Nucleus accumbens (tissue), 56 donors: ENCODE measurements around the gene PLAAT4.
"Not testable (repeated sequence)": the region's sequence is repeated elsewhere in the genome, so short reads cannot be mapped to it uniquely, and the experiment has no call there.

Source experiments
- DNase-seq, 56 donors: peaks; one replicate each; lab custom pipeline; 2025; lab: John Stamatoyannopoulos, UW

The PLAAT4 gene

DNA sequence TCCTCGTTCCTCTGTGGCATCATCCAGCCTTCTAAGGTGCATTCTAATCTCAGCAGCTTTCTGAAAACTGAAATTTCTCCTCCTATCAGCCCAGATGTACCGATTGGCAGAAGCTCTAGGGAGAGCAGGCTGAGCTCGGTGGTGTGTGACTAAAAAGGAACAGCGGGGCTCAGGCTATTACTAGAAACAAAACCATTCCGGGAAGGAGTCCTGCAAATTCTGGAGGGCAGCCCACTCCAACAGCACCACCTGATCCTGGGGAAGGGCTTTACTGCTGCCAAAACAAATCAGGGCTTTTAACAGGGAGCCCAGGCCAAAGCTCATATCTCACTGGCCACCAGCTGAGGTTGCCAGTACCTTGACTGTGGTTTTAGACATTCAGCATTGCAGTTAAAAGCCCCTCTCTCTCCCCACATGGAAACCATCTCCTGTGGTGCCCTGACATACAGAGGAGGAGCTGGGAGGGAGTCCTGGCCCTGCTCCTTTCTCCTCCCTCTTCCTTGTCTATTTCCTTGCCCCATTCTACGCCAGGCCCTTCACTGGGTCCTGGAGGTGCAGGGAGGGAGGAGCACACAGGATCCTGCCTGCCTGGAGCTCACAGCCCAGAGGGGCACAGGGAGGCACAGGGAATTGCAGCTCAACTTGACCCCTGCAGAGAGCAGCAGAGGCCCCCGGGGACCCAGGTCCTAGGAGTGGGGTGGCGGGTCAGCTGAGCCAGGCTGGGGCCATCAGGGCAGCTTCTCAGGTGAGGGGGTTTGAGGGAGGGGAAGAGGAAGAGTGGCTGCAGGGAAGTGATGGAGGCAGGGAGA lies 889 bp downstream of the PLAAT4 start:
- peak in 48 of 56 donors; percentile 19 to 77 (median 54) for DNase-seq

DNA sequence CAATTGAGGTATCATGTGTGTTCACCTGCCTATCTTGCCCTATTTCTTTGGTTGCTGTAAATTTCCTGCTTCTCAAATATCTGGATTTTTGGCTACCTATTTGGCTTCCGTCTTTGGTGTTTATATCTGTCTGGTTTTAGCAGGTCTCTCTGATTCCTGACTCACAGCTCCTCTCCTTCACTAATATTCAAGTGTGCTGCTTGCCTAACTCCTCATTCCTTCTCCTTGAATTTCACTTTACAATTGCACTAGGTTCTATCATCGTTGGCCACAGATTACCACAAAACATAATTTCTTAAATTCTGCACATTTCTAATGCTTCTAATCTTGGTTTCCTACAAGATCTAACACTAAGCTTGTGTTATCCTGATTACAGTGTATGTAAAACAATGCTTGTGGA lies 5.9 kb downstream of the PLAAT4 start:
- DNase-seq = not testable (repeated sequence)

DNA sequence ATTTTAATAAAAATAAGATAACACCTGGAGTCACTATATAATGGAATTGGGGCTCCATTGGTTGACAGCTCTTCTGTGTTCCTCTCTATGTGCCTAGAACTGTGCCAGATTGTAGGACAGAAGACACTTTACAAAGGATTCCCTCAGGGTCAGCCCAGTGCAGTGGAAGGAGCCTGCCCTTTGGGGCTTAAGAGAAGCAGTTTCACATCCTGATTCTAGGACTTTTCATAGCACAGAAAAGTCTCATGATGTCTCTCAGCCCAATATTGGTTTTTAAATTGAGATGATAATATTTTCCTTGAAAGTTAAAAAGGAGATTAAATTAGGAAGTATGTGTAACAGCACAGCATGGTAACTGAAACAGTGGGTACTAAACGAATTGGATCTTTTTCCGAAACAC lies 7.1 kb downstream of the PLAAT4 start:
- DNase-seq = no peak

DNA sequence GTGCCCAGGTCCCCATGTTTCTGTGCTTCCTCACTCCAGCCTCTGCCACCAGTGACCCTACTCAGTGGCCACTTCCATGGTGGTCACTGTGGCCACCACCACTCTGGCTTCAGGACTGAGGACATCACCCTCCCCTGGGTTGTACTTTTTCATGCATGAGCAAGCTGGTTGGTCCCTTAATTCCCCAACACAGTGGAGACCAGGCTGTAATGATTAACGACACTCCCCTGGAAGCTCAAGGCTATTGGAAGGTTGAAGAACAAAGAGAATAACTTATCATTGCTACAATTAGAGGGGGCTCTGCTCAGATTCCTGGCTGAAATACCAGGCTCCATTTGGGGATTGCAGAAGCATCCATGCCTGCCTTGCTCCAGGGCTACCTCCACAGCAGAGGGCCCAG lies 10.5 kb downstream of the PLAAT4 start:
- no peak for DNase-seq

DNA sequence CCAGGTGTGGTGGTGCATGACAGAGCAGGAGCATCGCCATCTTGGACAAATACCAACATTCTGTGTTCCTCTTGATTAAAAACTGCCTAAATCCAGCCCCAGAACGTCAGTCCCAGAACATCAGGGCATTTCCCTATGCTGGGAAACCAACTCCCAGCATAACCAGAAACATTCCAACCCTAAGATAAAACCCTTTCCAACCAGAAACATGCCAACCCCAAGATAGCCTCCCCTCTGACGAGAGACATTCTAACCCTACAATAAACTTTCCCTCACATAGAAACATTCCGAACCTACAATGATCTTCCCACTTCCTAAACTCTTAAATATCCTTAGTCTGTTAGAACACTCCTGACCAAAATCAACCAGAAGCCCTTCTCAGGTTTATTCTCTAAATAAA lies 11.6 kb downstream of the PLAAT4 start:
- no peak for DNase-seq

DNA sequence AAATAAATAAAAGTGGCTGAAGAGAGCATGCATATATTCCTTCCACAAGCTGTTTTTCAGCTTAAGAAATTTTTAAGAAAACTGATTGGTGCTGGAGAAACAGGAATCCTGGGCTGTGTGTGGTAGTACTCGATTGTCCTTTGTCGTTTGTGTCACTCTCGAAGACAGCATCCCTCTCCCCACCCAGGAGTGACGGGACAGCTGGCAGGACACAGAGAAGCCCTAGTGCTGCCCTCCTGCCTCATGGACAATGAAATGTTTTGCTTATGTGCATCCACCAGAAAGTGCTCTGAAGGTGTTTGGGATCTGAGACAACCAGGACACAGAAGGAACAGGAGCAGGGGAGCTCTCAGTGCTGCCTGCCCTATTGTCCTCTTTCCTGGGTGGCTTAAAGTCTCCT lies 12.8 kb downstream of the PLAAT4 start:
- peak in 19 of 56 donors; percentile 9 to 43 (median 32) for DNase-seq

DNA sequence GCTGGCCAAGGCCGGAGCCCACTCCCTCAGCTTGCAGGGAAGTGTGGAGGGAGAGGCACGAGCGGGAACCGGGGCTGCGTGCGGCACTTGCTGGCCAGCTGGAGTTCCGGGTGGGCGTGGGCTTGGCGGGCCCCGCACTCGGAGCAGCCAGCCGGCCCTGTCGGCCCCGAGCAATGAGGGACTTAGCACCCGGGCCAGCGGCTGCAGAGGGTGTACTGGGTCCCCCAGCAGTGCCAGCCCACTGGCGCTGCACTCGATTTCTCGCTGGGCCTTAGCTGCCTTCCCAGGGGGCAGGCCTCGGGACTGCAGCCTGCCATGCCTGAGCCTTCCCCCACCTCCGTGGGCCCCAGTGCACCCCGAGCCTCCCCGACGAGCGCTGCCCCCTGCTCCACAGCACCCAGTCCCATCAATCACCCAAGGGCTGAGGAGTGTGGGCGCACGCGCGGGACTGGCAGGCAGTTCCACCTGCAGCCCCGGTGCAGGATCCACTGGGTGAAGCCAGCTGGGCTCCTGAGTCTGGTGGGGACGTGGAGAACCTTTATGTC lies 13.6 kb downstream of the PLAAT4 start:
- DNase-seq = not testable (repeated sequence)

DNA sequence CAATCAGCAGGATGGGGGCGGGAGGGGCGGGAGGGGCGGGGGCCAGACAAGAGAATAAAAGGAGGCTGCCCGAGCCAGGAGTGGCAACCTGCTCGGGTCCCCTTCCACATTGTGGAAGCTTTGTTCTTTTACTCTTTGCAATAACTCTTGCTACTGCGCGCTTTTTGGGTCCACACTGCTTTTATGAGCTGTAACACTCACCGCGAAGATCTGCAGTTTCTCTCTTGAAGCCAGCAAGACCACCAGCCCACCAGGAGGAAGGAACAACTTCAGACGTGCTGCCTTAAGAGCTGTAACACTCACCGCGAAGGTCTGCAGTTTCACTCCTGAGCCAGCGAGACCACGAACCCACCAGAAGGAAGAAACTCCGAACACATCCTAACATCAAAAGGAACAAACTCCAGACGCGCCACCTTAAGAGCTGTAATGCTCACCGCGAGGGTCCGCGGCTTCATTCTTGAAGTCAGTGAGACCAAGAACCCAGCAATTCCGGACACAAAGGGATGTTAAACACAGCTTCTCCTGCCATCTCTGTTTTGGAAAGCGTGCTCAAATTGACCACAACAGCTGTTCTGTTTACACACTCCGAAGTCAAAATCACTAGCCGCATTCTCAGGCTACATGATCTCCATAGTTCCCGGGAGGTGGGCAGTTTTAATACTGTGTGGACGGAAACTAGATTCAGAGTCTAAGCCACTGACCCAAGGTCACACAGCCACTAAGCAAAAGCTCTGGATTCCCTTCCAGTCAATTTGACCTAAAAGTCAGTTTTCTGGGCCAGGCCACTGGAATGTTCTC lies 14.7 kb downstream of the PLAAT4 start:
- no peak for DNase-seq

DNA sequence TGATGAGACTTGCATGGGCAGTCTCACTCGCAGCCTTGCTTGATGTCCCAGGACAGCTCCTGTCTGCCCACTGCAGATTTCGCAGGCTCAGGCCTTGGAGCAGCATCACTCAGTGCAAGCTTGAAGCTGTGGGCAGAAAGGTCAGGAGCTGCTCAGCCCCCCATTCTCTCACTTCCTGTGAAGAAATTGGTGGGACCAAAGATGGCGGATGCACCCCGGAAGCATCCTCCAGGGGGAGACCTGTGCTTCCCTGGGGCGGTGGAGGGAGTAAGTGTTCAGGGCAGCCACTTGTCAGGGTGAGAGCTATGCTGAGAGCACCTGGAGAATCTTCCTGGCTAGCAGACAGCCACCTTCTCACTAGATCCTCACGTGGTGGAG lies 15.3 kb downstream of the PLAAT4 start:
- no peak for DNase-seq

DNA sequence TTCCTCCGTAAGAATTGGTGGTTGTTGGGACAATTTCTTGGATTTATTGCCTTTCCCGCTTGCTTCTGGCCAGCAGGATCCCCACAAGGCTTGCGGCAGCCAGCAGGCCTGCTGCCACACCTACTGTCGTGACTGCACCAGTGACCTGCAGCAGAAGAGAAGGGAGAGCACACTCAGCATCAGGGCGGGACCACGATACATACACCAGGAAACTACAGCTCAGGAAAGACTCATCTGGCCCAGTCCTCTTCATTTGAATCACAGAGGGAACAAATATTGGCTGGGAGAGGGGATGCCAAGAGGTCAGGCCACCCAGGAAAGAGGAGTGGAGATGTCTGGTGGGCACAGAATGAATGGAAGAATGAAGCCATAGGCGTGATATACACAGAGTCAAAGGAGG lies 16.3 kb downstream of the PLAAT4 start:
- DNase-seq = no peak

DNA sequence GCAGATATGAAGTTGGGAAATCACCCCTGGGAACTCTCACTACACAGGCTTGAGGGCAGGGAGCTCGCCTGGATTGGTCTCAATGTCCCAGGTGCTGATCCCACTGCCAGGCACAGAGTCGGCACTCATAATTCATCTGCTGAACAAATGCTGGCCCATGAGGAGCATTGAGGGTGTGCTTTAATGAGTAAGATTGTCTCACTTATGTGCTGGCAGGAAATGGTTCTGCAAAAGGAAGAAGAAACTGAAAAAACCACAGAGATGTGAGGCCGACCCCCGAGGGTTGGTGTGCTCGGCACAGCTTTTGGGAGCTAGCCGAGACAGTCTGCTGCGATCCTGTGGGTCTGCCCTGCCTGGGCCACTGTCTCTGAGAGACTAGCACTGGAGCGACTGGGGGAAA lies 17.2 kb downstream of the PLAAT4 start:
- no peak for DNase-seq

DNA sequence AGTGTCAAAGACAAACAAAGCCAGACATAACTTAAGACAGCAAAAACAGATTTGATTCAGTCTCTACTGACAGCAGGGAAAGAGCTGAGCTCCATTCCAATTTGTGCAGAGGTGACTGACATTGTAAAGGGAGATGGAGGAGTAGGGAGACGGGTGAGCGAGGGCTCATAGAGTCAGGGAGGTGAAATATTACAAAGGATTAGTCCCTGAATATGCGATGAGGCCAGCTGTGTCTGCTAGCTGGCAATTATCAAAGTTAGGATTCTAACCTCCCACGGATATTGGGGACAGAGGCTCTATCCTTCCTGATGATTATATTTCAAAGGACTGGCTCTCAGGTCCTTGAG lies 18.2 kb downstream of the PLAAT4 start:
- no peak for DNase-seq

DNA sequence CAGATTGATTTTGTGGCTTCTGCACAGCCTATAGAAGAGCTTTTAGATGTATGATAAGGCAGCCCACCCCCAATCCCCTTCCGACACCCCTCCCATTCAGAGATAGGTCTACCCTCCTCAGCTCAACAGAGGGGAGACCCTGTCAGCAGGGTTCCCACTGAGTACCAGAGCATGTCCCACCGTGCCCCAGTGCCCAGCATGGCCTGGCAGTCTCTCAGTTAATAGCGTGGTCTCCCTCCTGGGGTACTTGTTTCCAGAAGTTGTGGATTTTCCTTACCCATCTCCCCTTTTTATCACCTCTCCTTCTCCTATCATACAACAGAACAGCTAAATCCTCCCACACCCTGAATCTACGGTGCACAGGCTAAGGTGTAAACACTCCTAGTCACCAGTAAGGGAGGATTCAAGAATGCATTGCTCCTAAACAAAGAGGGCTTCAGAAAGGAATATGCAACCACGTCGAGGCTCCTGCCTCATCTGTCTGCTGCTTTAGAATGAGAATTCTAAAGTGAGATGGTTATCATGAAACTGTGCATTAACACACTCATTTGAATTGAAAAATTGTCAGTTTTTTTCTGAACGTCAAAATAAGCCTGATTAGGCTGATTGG lies 19.9 kb downstream of the PLAAT4 start:
- DNase-seq = no peak

DNA sequence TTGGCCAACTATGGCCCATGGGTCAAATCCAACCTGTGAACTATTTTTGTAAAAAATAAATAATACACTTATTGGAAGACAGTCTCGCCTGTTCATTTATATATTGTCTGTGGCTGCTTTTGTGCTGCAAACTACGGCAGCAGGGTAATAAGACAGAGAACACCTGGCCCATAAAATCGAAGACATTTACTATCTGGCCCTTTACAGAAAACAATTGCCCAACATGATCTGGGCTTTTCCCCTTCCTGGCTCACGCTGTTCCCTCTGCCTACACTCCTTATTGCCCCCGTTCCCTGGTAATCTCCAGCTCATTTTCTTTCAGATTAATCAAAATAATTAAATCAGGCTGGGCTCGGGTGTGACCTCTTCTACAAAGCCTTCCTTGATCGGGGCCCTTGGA lies 21.0 kb downstream of the PLAAT4 start:
- no peak for DNase-seq

DNA sequence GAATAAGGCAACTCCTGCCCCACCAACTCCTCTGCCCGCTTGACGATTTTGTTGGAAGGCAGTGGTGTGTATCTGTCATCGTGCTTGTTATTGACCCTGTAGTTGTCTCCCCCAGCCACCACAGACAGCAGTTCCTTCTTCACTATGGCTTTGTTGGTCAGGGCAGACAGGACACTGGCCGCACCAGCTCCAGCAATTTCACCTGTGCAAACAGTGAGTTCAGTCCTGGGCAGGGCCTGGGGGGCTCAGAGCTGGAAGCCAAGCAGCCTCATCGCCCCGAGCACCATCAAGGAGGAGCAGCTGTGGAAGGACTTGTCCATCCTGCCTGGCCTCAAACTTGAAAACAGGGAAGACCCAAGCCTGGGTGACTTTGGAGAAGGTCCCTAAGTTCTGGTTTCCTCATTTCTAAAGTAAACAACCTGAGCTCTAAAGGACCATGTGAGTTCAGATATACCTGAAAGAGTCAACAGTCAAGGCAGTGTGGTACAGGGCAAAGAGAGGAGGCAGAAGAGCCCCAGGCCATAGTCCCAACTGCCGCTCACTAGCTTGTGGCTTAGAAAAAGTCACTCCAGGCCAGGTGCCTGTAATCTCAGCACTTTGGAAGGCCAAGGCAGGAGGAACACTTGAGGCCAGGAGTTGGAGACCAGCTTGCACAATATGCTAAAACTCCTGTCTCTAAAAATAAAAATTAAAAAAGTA lies 22.0 kb downstream of the PLAAT4 start:
- no peak for DNase-seq

DNA sequence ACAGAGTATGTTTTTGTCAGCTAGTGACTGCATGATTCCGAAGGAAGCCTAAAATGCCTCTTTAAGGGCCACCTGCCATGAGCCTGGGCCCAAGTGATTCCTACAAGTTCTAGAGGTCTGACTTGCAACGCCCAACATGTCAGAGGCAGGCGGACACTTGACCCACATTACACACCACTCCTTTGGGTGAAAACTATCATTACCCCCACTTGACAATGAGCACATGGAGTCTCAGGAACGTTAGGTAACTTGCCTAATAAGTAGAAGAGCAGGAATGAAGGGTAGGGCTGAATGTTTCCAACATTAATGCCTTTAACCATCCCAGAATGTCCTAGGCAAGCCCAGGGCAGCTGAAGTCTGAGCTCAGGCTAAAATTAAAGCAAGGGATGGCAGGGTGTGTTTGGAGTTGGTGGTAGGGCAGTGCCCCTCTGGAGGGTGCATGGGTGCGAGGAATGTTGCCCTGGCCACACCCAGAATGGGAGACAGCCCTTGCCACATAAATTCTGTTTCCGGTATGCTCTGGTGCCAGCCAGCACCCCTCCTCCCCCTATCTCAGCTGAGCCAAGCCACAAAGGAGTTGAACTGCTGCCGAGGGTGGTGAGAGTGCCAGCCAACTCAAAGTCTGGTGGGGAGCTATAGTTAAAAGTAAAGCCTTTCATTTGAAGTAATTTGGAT lies 24.0 kb downstream of the PLAAT4 start:
- peak in 7 of 56 donors; percentile 11 to 31 (median 24) for DNase-seq

DNA sequence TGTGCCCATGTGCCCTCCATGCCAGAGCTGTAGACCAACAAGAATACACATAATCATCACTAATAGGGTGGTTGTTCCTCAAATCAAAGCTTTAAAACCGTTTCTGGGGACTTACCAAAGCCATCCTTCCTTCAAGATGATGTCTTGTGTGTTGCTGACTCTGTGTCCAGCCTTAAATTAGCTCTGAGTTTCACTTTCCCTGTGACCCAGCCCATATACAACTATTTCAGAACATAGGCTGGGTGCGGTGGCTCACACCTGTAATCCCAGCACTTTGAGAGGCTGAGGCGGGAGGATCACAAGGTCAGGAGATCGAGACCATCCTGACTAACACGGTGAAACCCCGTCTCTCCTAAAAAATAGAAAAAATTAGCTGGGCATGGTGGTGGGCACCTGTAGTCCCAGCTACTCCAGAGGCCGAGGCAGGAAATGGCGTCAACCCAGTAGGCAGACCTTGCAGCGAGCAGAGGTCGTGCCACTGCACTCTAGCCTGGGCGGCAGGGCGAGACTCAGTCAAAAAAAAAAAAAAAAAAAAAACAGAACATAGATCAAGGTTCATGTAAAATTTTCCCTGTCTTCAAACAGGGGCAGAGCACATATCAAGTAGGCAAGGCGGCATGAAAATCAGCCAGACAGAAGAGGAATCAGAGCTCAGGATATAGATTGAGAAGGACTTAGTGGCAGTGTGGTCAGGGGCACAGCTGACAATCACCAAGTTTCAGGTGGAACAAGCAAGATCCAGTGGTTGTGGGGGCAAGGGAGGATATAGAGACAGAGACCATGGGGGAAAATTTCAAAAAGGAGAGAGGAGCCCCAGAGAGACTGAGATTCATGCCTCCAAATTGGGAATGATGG lies 26.8 kb downstream of the PLAAT4 start, which contains the start of gene PLAAT2:
TSS of gene PLAAT2 (minus strand) at position 179 of the 855 bp plus-strand sequence. CDS start at position 124, 55 bp downstream.
- no peak for DNase-seq

DNA sequence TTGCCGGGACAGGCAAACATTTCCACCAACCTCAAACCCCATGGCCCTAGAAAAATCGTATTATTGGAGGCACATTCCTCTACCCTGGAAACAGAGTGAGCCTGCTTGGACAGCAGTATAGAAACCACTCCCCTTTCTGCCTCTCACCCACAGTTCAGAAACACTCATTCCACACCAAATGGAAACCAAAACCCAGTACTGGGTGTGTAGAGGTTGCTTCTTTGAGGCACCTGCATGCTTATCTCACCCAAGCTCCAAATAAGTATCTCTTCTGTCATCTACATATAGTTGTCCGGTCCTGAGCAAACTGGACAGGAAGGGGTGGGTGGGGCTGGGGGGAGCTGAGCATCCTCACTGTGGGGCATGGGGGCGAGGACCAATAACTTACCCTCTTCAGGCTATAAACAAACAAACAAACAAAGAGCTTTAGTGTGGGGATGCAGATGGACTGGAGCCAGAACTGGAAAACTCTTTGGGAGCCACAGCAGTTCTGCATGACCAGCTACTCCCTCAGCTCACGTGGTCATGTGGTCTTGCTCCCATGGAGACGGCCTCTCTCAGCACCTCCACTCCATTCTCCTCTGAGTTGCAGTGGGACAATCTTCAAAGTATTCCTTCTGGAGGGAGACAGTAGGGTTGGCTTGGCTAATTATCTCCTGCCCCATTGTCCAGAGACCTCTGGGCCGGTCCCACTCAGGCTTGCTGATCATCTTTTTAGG lies 27.6 kb downstream of the PLAAT4 start:
- DNase-seq = peak in 23 of 56 donors; percentile 15 to 71 (median 36)
